B cell (primary cell): ENCODE data around the gene JMJD4. TPM values are rescaled to one million over a fixed set of nuclear protein-coding genes. Genes with fewer than 3 reads are reported as not detected.

Experiments used
- ATAC-seq: fragments of 200-7000 bp; cut with Tn5 transposase; one replicate; pipeline ENCODE4 v1.10.0; 2021; ENCODE audit warnings: low read depth, mild to moderate bottlenecking, moderate number of reproducible peaks, moderate library complexity
- CTCF ChIA-PET: fragments of 350-600 bp; sonication (Branson Sonifier 250); formaldehyde crosslinking; loops from one replicate; lab custom pipeline; 2021; ENCODE audit warnings: antibody characterized with exemption, inconsistent platforms; lab: Charles Lee
- POLR2A ChIA-PET: fragments of 350-600 bp; sonication (Branson Sonifier 250); formaldehyde crosslinking; loops from one replicate; lab custom pipeline; 2021; ENCODE audit warnings: antibody characterized with exemption; lab: Charles Lee
- DNase-seq: peaks from one replicate; pipeline ENCODE4 v3.0.0; 2013
- H2AFZ ChIP-seq: 2 replicates; pipeline ENCODE4 v1.6.1; 2012; ENCODE audit warnings: mild to moderate bottlenecking, low read depth, low read length; ENCODE audit not compliant: insufficient read depth, poor library complexity, severe bottlenecking
- H3K27ac ChIP-seq, 2 donors: 1 replicate in 1 of 2; 2 replicates in 1 of 2; pipeline ENCODE4 v1.5.1; 2012 to 2013; ENCODE audit warnings: low read length in 2 of 2, mild to moderate bottlenecking in 2 of 2, moderate library complexity in 1 of 2
- H3K27me3 ChIP-seq, 4 experiments: fragments of 200-600 bp in 1 of 4; sonication (generic) in 1 of 4; replicated peaks in 1 of 4; 1 replicate in 2 of 4; 2 replicates in 2 of 4; pipeline versions ENCODE4 v1.6.1 to v1.7.0; 2013 to 2016; ENCODE audit warnings: low read length in 3 of 4, mild to moderate bottlenecking in 2 of 4, mixed read lengths in 1 of 4, moderate library complexity in 1 of 4; ENCODE audit not compliant: insufficient read depth in 4 of 4, control insufficient read depth in 3 of 4; ENCODE audit errors: control extremely low read depth in 1 of 4
- H3K36me3 ChIP-seq, 2 experiments: replicated peaks in 1 of 2; 1 replicate in 1 of 2; 2 replicates in 1 of 2; pipeline versions ENCODE4 v1.6.1 to v1.7.1; 2013; ENCODE audit warnings: low read length in 1 of 2; ENCODE audit not compliant: insufficient read depth in 2 of 2, control insufficient read depth in 1 of 2; ENCODE audit errors: control extremely low read depth in 1 of 2, extremely low read depth in 1 of 2
- H3K4me1 ChIP-seq, 2 donors: fragments of 200-600 bp in 1 of 2; sonication (generic) in 1 of 2; 1 replicate in 1 of 2; 2 replicates in 1 of 2; pipeline versions ENCODE4 v1.5.1 to v1.6.1; 2013 to 2017; ENCODE audit warnings: low read length in 2 of 2; ENCODE audit not compliant: control insufficient read depth in 2 of 2, insufficient read depth in 2 of 2
- H3K4me2 ChIP-seq: replicated peaks from 2 replicates; pipeline ENCODE3; 2012; ENCODE audit warnings: mild to moderate bottlenecking, low read depth, low read length; ENCODE audit not compliant: poor library complexity, severe bottlenecking
- H3K4me3 ChIP-seq, 5 experiments: fragments of 200-600 bp in 1 of 5; sonication (generic) in 1 of 5; 1 replicate in 3 of 5; 2 replicates in 2 of 5; pipeline versions ENCODE4 v1.5.1 to v1.7.0; 2011 to 2016; ENCODE audit warnings: low read length in 4 of 5, mild to moderate bottlenecking in 4 of 5, low read depth in 2 of 5, control low read depth in 1 of 5, moderate library complexity in 1 of 5; ENCODE audit not compliant: insufficient read depth in 1 of 5; ENCODE audit errors: control extremely low read depth in 1 of 5, extremely low read depth in 1 of 5
- H3K79me2 ChIP-seq: fragments of 200-600 bp; sonication (generic); one replicate; pipeline ENCODE4 v1.6.0; 2016; ENCODE audit warnings: low read length; ENCODE audit not compliant: control insufficient read depth, insufficient read depth
- H3K9ac ChIP-seq: fragments of 200-600 bp; sonication (generic); 2 replicates; pipeline ENCODE4 v1.6.1; 2017; ENCODE audit warnings: mild to moderate bottlenecking, low read length, moderate library complexity
- H3K9me3 ChIP-seq, 3 donors: one replicate each; pipeline versions ENCODE4 v1.6.1 to v1.7.1; 2013; ENCODE audit warnings: low read length in 2 of 3; ENCODE audit not compliant: control insufficient read depth in 2 of 3, insufficient read depth in 1 of 3; ENCODE audit errors: control extremely low read depth in 1 of 3
- H4K20me1 ChIP-seq: 2 replicates; pipeline ENCODE4 v1.6.0; 2012; ENCODE audit warnings: mild to moderate bottlenecking, low read length; ENCODE audit not compliant: insufficient read depth, control insufficient read depth, poor library complexity, severe bottlenecking
- H3K27ac Mint-ChIP-seq: one replicate; pipeline ENCODE4 v1.8.0; 2021; ENCODE audit warnings: mixed read lengths
- H3K27me3 Mint-ChIP-seq: one replicate; pipeline ENCODE4 v1.8.0; 2021; ENCODE audit warnings: mixed read lengths
- H3K4me1 Mint-ChIP-seq: one replicate; pipeline ENCODE4 v1.8.0; 2021; ENCODE audit warnings: mixed read lengths
- H3K4me3 Mint-ChIP-seq: one replicate; pipeline ENCODE4 v1.8.0; 2021; ENCODE audit warnings: mixed read lengths
- H3K9me3 Mint-ChIP-seq: one replicate; pipeline ENCODE4 v1.8.0; 2022; ENCODE audit warnings: mixed read lengths; ENCODE audit not compliant: insufficient read depth
- EZH2 ChIP-seq: IDR thresholded peaks from 2 replicates; pipeline ENCODE4 v1.6.1; 2012; ENCODE audit warnings: borderline replicate concordance, low read depth, mild to moderate bottlenecking, moderate library complexity, low read length; ENCODE audit not compliant: insufficient read depth, poor library complexity, severe bottlenecking
- WGBS: methylation state at CpG from one replicate; pipeline ENCODE4 v1.1.5; 2013; ENCODE audit warnings: missing lambda C conversion rate; ENCODE audit not compliant: insufficient coverage; 5-methylcytosine and 5-hydroxymethylcytosine counted together
- intact Hi-C: fragments of 100-400 bp; cut with micrococcal nuclease; formaldehyde crosslinking; loops from one replicate; pipeline ENCODE4 v1.10.0; 2022
- polyA plus RNA-seq: library from polyadenylated mRNA; depleted of rRNA; stranded (reverse); fragments of >200 nt; gene quantifications from 2 replicates; pipeline ENCODE4 v1.2.3, GENCODE V29; 2012
- total RNA-seq, 2 donors: library from RNA; stranded (reverse); fragments of 120-200 nt in 1 of 2; gene quantifications; 1 replicate in 1 of 2; 2 replicates in 1 of 2; pipeline versions ENCODE4 v1.2.3 to v1.2.4, GENCODE V29; 2013 to 2022
- TF ChIP-seq, protein P1 (sequence below): fragments of 200-600 bp; IDR thresholded peaks from one replicate; pipeline ENCODE4 v1.8.0; 2022; ENCODE audit warnings: antibody characterized with exemption, mild to moderate bottlenecking

Gene JMJD4
- total and polyA plus RNA-seq, 2 donors (not counting 1 experiment from before 2014, with no cell fraction given): 29.9 to 30.6 TPM

DNA sequence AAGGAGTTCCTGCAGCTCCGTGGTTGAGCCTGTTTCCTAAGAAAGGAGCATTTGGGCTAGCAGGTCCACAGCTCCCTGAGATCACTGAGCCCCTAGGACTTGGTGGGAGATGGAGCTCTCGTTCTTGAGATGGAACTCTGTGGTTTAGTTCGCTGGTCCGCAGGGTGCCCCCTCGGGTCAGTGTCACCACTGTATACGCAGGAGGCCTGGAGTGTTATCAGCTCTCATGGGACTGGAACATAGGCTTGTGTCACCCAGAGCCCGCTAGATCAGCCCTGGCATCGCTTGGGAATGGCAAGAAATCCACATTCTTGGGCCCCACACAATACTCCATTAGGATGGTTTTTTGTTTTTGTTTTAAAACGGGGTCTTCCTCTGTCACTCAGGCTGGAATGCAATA lies 3.7 kb upstream of the JMJD4 start:
- peaks cover 94% of the 10 kb centered on the region for H3K79me2 ChIP-seq
- CTCF ChIA-PET: no interaction called here
- TF ChIP-seq EZH2: no peak
- TF ChIP-seq, protein P1, sequence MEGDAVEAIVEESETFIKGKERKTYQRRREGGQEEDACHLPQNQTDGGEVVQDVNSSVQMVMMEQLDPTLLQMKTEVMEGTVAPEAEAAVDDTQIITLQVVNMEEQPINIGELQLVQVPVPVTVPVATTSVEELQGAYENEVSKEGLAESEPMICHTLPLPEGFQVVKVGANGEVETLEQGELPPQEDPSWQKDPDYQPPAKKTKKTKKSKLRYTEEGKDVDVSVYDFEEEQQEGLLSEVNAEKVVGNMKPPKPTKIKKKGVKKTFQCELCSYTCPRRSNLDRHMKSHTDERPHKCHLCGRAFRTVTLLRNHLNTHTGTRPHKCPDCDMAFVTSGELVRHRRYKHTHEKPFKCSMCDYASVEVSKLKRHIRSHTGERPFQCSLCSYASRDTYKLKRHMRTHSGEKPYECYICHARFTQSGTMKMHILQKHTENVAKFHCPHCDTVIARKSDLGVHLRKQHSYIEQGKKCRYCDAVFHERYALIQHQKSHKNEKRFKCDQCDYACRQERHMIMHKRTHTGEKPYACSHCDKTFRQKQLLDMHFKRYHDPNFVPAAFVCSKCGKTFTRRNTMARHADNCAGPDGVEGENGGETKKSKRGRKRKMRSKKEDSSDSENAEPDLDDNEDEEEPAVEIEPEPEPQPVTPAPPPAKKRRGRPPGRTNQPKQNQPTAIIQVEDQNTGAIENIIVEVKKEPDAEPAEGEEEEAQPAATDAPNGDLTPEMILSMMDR: no peak

DNA sequence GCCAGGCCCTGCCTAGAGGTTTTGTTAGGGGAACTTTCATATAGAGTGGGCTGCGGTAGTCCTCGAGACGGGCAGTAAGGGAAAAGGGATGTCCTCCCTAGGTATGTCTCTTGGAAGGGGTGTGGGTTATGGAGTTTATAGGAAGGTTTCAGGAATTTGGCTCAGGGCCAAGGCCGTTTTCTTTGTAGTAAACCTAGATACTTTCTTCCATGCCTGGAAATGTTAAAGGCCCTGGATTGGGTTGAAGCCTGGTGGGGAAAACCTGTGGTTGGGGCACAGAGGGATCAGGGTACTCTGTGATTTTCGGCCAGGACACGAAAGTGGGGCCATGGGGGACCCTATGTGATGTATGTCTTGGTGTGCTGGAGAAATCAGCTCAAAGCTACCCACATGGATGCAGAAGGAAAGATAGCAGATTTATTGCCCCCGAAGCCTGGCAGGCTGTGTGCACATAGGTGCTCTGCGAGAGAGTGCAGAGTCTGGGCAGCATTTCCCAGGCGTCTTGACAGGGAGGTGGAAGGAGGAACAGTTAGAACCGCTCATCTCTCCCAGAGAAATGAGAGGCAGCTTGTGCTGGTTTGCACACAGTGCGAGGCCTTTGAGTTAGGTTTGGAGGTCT lies 1.8 kb upstream of the JMJD4 start:
- no peak overlapping the region for H3K27ac ChIP-seq
- Mint-ChIP-seq H3K4me3 (peak overlapping the region; percentile 61), H3K9me3 (no peaks in the 10 kb centered on the region), H3K4me1 (peaks cover 48% of the 10 kb centered on the region), H3K27me3 (no peaks in the 10 kb centered on the region), H3K27ac (no peak overlapping the region)
- H3K27me3 ChIP-seq: no peaks in the 10 kb centered on the region
- peaks cover 12 to 23% of the 10 kb centered on the region in 2 donors for H3K4me1 ChIP-seq
- no peaks in the 10 kb centered on the region for H3K9me3 ChIP-seq
- intact Hi-C loops: loop anchor here (5.0 kb wide), 1 partner anchor 1105 kb away; no protein-coding TSS in a partner anchor
- no peak overlapping the region for H2AFZ ChIP-seq
- DNase-seq: no peak
- H3K4me2 ChIP-seq: no peak overlapping the region
- 96% methylated on average over 10 of the region's 11 CpGs for WGBS
- peaks cover 79% of the 10 kb centered on the region for H3K79me2 ChIP-seq
- no peak overlapping the region for H3K4me3 ChIP-seq
- ATAC-seq: no peak
- H3K36me3 ChIP-seq: no peaks in the 10 kb centered on the region
- CTCF ChIA-PET: no interaction called here
- no peak overlapping the region for H3K9ac ChIP-seq
- no peak for TF ChIP-seq EZH2
- TF ChIP-seq, protein P1: no peak
- POLR2A ChIA-PET: interaction anchor here (0.7 kb wide), 1 partner anchor 58 kb away, joined by 3 read pairs; no protein-coding TSS in a partner anchor
- H4K20me1 ChIP-seq: peaks cover 29% of the 10 kb centered on the region

More for the DNA sequence above, 3.7 kb upstream of the JMJD4 start:
- POLR2A ChIA-PET: interaction anchor here (0.5 kb wide), 1 partner anchor 49 kb away, joined by 6 read pairs; no protein-coding TSS in a partner anchor
- no peak overlapping the region for H3K27ac Mint-ChIP-seq
- Histone ChIP-seq H3K4me2 (no peak overlapping the region), H3K36me3 (no peaks in the 10 kb centered on the region), H3K4me3 (no peak overlapping the region), H3K27me3 (no peaks in the 10 kb centered on the region), H3K9me3 (no peaks in the 10 kb centered on the region), H2AFZ (no peak overlapping the region), H4K20me1 (peaks cover 45% of the 10 kb centered on the region), H3K9ac (no peak overlapping the region), H3K27ac (no peak overlapping the region), H3K4me1 (peaks cover 12 to 17% of the 10 kb centered on the region in 2 donors)
- intact Hi-C loops: loop anchor here (5.0 kb wide), 1 partner anchor 1107 kb away; no protein-coding TSS in a partner anchor
- peaks cover 44% of the 10 kb centered on the region for H3K4me1 Mint-ChIP-seq
- 96% methylated on average over 9 of the region's 9 CpGs for whole genome bisulfite sequencing
- H3K9me3 Mint-ChIP-seq: no peaks in the 10 kb centered on the region
- H3K4me3 Mint-ChIP-seq: no peak overlapping the region
- no peaks in the 10 kb centered on the region for H3K27me3 Mint-ChIP-seq
- no peak for DNase-seq
- no peak for ATAC-seq
